ENCODE results near the gene EVI5.

DNA sequence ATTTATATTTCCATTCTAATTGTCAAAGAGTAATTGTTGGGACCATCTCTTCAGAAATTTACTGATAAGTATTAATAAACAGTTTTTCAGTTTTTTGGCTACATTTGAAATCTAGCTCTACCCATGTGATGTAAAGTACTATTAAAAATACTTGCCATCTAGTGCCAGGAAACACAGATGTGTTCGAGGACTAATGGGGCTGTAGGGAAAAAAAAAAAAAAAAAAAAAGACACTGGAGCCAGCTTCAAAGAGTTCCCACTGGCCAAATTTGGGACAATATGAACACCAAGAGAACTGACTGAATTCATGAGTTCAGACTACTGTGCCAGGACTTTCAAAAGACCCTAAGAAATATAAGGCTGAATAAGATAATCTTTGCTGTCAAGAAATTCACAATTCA, 233.0 kb downstream of the EVI5 start:
- TF ChIP-seq YY1 (IDR thresholded peaks at IDR 0.05; ENCODE audit: insufficient read depth, insufficient read length), result no peak
- TF ChIP-seq ZNF274 (IDR thresholded peaks at IDR 0.05; ENCODE audit: low read depth, low read length), result no peak
